ENCODE measurements around the gene NOL4L. TPM values are rescaled to one million over a fixed set of nuclear protein-coding genes. Genes with fewer than 3 reads are reported as not detected.

Gene NOL4L
- total RNA-seq, 1 experiment from 2014 or later: 1.4 TPM

- intact Hi-C loops (cut with micrococcal nuclease; ENCODE audit: unreplicated experiment): no loop called here
- CTCF ChIA-PET: no interaction called here
- POLR2A ChIA-PET (ENCODE audit: low non-redundant PET): no interaction called here
- no peaks in the 10 kb centered on the region for H3K36me3 ChIP-seq (ENCODE audit: insufficient read depth, low read length, poor library complexity, severe bottlenecking)
- no peak overlapping the region for H3K27ac ChIP-seq (ENCODE audit: low read depth, low read length, poor library complexity, severe bottlenecking)
- no peaks in the 10 kb centered on the region for H3K27me3 ChIP-seq (replicated peaks; ENCODE audit: insufficient read depth, low read depth, low read length, poor library complexity)
- H3K4me1 ChIP-seq (ENCODE audit: insufficient read depth, low read length, poor library complexity, severe bottlenecking): no peaks in the 10 kb centered on the region
- TF ChIP-seq CTCF (conservative IDR thresholded peaks at IDR 0.05; ENCODE audit: low read depth, low read length): no peak
- no peak for TF ChIP-seq EZH2 (IDR thresholded peaks at IDR 0.05; ENCODE audit: borderline replicate concordance, low read depth, low read length, poor library complexity, severe bottlenecking)
- no peaks in the 10 kb centered on the region for H3K9me3 ChIP-seq (ENCODE audit: low read depth, low read length, poor library complexity, severe bottlenecking)
- H3K4me3 ChIP-seq (ENCODE audit: low read depth, low read length, poor library complexity, severe bottlenecking): no peak overlapping the region
- BruUV-seq (replicated peaks): no TSS peak
- DNase-seq (ENCODE audit: low spot score): no peak
These were observed 71.9 kb downstream of the NOL4L start for GRCh38 chr20:32513031-32513866.

- ChIA-PET POLR2A (ENCODE audit: low non-redundant PET) (no interaction called here), CTCF (no interaction called here)
- no peak overlapping the region for H3K4me3 ChIP-seq (ENCODE audit: low read depth, low read length, poor library complexity, severe bottlenecking)
- no peak for DNase-seq (ENCODE audit: low spot score)
- no peaks in the 10 kb centered on the region for H3K9me3 ChIP-seq (ENCODE audit: low read depth, low read length, poor library complexity, severe bottlenecking)
- TF ChIP-seq CTCF (conservative IDR thresholded peaks at IDR 0.05; ENCODE audit: low read depth, low read length): no peak
- no peak for TF ChIP-seq EZH2 (IDR thresholded peaks at IDR 0.05; ENCODE audit: borderline replicate concordance, low read depth, low read length, poor library complexity, severe bottlenecking)
- no peaks in the 10 kb centered on the region for H3K36me3 ChIP-seq (ENCODE audit: insufficient read depth, low read length, poor library complexity, severe bottlenecking)
- BruUV-seq (replicated peaks): no TSS peak
- H3K27ac ChIP-seq (ENCODE audit: low read depth, low read length, poor library complexity, severe bottlenecking): no peak overlapping the region
- H3K4me1 ChIP-seq (ENCODE audit: insufficient read depth, low read length, poor library complexity, severe bottlenecking): no peaks in the 10 kb centered on the region
- intact Hi-C loops (cut with micrococcal nuclease; ENCODE audit: unreplicated experiment): no loop called here
- H3K27me3 ChIP-seq (replicated peaks; ENCODE audit: insufficient read depth, low read depth, low read length, poor library complexity): no peaks in the 10 kb centered on the region
These were observed 73.1 kb downstream of the NOL4L start for GRCh38 chr20:32512047-32512385.

- Histone ChIP-seq H3K9me3 (ENCODE audit: low read depth, low read length, poor library complexity, severe bottlenecking) (no peaks in the 10 kb centered on the region), H3K4me3 (ENCODE audit: low read depth, low read length, poor library complexity, severe bottlenecking) (no peak overlapping the region), H3K36me3 (ENCODE audit: insufficient read depth, low read length, poor library complexity, severe bottlenecking) (no peaks in the 10 kb centered on the region), H3K4me1 (ENCODE audit: insufficient read depth, low read length, poor library complexity, severe bottlenecking) (no peaks in the 10 kb centered on the region), H3K27ac (ENCODE audit: low read depth, low read length, poor library complexity, severe bottlenecking) (no peak overlapping the region), H3K27me3 (replicated peaks; ENCODE audit: insufficient read depth, low read depth, low read length, poor library complexity) (no peaks in the 10 kb centered on the region)
- ChIA-PET CTCF (no interaction called here), POLR2A (ENCODE audit: low non-redundant PET) (no interaction called here)
- intact Hi-C loops (cut with micrococcal nuclease; ENCODE audit: unreplicated experiment): no loop called here
- TF ChIP-seq CTCF (conservative IDR thresholded peaks at IDR 0.05; ENCODE audit: low read depth, low read length) (no peak), EZH2 (IDR thresholded peaks at IDR 0.05; ENCODE audit: borderline replicate concordance, low read depth, low read length, poor library complexity, severe bottlenecking) (no peak)
- DNase-seq (ENCODE audit: low spot score): no peak
- BruUV-seq (replicated peaks): no TSS peak
These were observed 73.6 kb downstream of the NOL4L start for GRCh38 chr20:32511358-32512046.

All from A673 (cell line).